ENCODE data around the gene TMEM37.

TMEM37 gene

DNA sequence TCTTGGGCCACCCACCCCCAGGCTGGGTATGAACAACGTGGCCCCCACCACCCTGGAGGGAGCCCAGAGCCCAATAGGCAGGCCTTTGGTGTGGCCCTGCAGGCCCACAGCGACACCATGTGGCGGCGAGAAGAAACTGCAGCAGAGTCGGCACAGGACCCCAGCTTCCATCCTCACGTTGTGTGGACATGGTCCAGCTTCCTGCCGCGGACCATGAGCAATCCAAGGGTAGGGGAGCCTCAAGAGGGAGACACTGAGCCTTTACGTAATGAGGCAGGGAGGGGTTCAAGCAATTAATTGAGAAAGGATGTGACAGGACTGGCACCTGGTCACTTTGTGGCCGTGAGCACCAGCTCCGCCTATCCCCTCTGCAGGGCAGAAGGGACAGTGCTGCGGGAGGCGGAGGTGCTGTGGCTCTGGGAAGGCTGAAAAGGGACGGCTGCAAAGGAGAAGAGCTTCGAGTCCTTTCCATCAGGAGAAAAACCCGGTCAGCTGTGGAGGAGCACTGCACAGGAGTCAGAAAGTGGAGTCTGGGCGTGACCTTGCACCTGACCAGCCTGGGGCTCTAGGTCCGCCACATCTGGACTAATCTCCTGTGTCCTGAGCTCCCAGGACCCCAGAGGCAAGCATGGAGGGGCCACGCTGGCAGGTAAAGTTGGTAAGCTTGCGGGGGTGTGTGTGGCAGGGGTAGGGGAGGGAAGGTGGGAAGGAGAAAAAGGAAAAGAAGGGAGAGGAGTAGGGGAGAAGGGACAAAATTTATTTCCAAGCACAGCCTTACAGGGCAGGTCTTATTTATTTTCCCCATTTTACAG, 44.9 kb downstream of the TMEM37 start:
- Histone ChIP-seq H3K4me3 (ENCODE audit: low read depth, low read length) (no peak overlapping the region), H3K36me3 (replicated peaks) (no peaks in the 10 kb centered on the region), H3K27me3 (replicated peaks) (peaks cover 2% of the 10 kb centered on the region), H3K27ac (no peak overlapping the region)
- TF ChIP-seq, protein P1, sequence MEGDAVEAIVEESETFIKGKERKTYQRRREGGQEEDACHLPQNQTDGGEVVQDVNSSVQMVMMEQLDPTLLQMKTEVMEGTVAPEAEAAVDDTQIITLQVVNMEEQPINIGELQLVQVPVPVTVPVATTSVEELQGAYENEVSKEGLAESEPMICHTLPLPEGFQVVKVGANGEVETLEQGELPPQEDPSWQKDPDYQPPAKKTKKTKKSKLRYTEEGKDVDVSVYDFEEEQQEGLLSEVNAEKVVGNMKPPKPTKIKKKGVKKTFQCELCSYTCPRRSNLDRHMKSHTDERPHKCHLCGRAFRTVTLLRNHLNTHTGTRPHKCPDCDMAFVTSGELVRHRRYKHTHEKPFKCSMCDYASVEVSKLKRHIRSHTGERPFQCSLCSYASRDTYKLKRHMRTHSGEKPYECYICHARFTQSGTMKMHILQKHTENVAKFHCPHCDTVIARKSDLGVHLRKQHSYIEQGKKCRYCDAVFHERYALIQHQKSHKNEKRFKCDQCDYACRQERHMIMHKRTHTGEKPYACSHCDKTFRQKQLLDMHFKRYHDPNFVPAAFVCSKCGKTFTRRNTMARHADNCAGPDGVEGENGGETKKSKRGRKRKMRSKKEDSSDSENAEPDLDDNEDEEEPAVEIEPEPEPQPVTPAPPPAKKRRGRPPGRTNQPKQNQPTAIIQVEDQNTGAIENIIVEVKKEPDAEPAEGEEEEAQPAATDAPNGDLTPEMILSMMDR (IDR thresholded peaks at IDR 0.05; ENCODE audit: low read depth, low read length, missing control alignments): peak; percentile 97
- peak; percentile 53 for DNase-seq
- in situ Hi-C loops (cut with HindIII; ENCODE audit: low pct_ligation_motif_present, low sequenced_read_pairs): loop anchor here (10.0 kb wide), 1 partner anchor 72 kb away; no protein-coding TSS in a partner anchor

- Histone ChIP-seq H3K4me3 (ENCODE audit: low read depth, low read length) (no peak overlapping the region), H3K27ac (no peak overlapping the region), H3K36me3 (replicated peaks) (no peaks in the 10 kb centered on the region), H3K27me3 (replicated peaks) (peaks cover 2% of the 10 kb centered on the region)
- in situ Hi-C loops (cut with HindIII; ENCODE audit: low pct_ligation_motif_present, low sequenced_read_pairs): loop anchor here (10.0 kb wide), 1 partner anchor 72 kb away; no protein-coding TSS in a partner anchor
- TF ChIP-seq, protein P1 (IDR thresholded peaks at IDR 0.05; ENCODE audit: low read depth, low read length, missing control alignments): no peak
- DNase-seq: no peak
These were observed 45.5 kb downstream of the TMEM37 start for GRCh38 chr2:119477113-119477505.

- peaks cover 2% of the 10 kb centered on the region for H3K27me3 ChIP-seq (replicated peaks)
- H3K36me3 ChIP-seq (replicated peaks): no peaks in the 10 kb centered on the region
- no peak overlapping the region for H3K27ac ChIP-seq
- TF ChIP-seq, protein P1 (IDR thresholded peaks at IDR 0.05; ENCODE audit: low read depth, low read length, missing control alignments): no peak
- no peak for DNase-seq
- H3K4me3 ChIP-seq (ENCODE audit: low read depth, low read length): no peak overlapping the region
- in situ Hi-C loops (cut with HindIII; ENCODE audit: low pct_ligation_motif_present, low sequenced_read_pairs): loop anchor here (10.0 kb wide), 1 partner anchor 74 kb away; no protein-coding TSS in a partner anchor
These were observed 46.7 kb downstream of the TMEM37 start for GRCh38 chr2:119478188-119478977.

DNA sequence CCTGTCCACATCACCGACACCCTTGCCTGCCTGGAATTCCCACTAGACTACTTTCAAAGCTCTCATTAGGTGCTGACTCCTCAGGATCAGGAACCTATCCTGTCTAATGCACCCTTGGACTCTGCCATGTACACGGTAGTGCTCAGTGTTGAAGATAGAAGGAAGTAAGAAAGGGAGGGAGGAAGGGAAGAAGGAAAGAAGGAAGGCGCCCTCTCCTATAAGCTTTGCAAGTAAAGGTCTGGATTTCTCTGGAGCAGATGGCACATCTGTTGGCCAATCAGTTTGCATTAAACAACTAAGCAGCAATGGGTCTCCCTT, 47.3 kb downstream of the TMEM37 start:
- Histone ChIP-seq H3K27me3 (replicated peaks) (peaks cover 3% of the 10 kb centered on the region), H3K4me3 (ENCODE audit: low read depth, low read length) (no peak overlapping the region), H3K27ac (no peak overlapping the region), H3K36me3 (replicated peaks) (no peaks in the 10 kb centered on the region)
- DNase-seq: no peak
- TF ChIP-seq, protein P1 (IDR thresholded peaks at IDR 0.05; ENCODE audit: low read depth, low read length, missing control alignments): no peak
- in situ Hi-C loops (cut with HindIII; ENCODE audit: low pct_ligation_motif_present, low sequenced_read_pairs): loop anchor here (10.0 kb wide), 1 partner anchor 74 kb away; no protein-coding TSS in a partner anchor

- in situ Hi-C loops (cut with HindIII; ENCODE audit: low pct_ligation_motif_present, low sequenced_read_pairs): no loop called here
- Histone ChIP-seq H3K27ac (no peak overlapping the region), H3K36me3 (replicated peaks) (no peaks in the 10 kb centered on the region), H3K4me3 (ENCODE audit: low read depth, low read length) (no peak overlapping the region), H3K27me3 (replicated peaks) (peaks cover 5% of the 10 kb centered on the region)
- DNase-seq: no peak
- TF ChIP-seq, protein P1 (IDR thresholded peaks at IDR 0.05; ENCODE audit: low read depth, low read length, missing control alignments): no peak
These were observed 48.5 kb downstream of the TMEM37 start for GRCh38 chr2:119480184-119480583.

All from brain microvascular endothelial cell (primary cell).